Transverse colon (tissue), 4 donors: Measurements from ENCODE around the gene FRMD3.

Experiments used
- CTCF ChIP-seq, 5 experiments: fragments of 200-600 bp in 3 of 5; fragments of 450-650 bp in 2 of 5; sonication (generic) in 3 of 5; IDR thresholded peaks; 1 replicate in 2 of 5; 2 replicates in 3 of 5; pipeline ENCODE4 v1.5.1; 2016 to 2017; ENCODE audit warnings: antibody characterized with exemption in 5 of 5, inconsistent platforms in 3 of 5, mild to moderate bottlenecking in 2 of 5, moderate library complexity in 1 of 5
- EP300 ChIP-seq: sonication (generic); formaldehyde crosslinking; IDR thresholded peaks from one replicate; pipeline ENCODE4 v1.6.1; 2017; ENCODE audit warnings: antibody characterized with exemption, low read depth
- POLR2A ChIP-seq: fragments of 450-650 bp; IDR thresholded peaks from one replicate; pipeline ENCODE4 v1.6.1; 2016; ENCODE audit warnings: antibody characterized with exemption, mild to moderate bottlenecking, moderate library complexity
- POLR2AphosphoS5 ChIP-seq, 3 donors: sonication (generic); formaldehyde crosslinking; IDR thresholded peaks; one replicate each; pipeline ENCODE4 v1.6.1; 2016; ENCODE audit warnings: antibody characterized with exemption in 3 of 3

GRCh38 chr9:83449166-83449565 is 89.0 kb downstream of the FRMD3 start:
- TF ChIP-seq EP300 (no peak), CTCF (IDR thresholded peaks at IDR 0.05) (no peak), POLR2A (no peak), POLR2AphosphoS5 (IDR thresholded peaks at IDR 0.05) (peak; percentile 40 to 72 (median 43))
